K562 (cell line): ENCODE results near the gene ALG6. TPM values are rescaled to one million over a fixed set of nuclear protein-coding genes. Genes with fewer than 3 reads are reported as not detected.
A peak's percentile ranks its signal among the peaks of the same experiment; 100 is the strongest.

Experiments
- CTCF ChIP-seq, 3 experiments: IDR thresholded peaks in 2 of 3; conservative IDR thresholded peaks in 1 of 3; 2 replicates each; pipeline ENCODE4 v1.5.1; 2011 to 2012; ENCODE audit warnings: low read length in 3 of 3, mild to moderate bottlenecking in 3 of 3, control low read depth in 2 of 3, improper control_type of control experiment in 1 of 3, inconsistent platforms in 1 of 3, low read depth in 1 of 3, mixed read lengths in 1 of 3, moderate library complexity in 1 of 3; ENCODE audit not compliant: insufficient read depth in 2 of 3
- HIVEP1 ChIP-seq: fragments of 250-450 bp; sonication (Bioruptor Pico); IDR thresholded peaks from 2 replicates; pipeline ENCODE4 v1.4.0; 2020; ENCODE audit warnings: mild to moderate bottlenecking
- KDM5B ChIP-seq: fragments of 200-600 bp; sonication (generic); IDR thresholded peaks from 2 replicates; pipeline ENCODE4 v1.6.1; 2012; ENCODE audit warnings: low read depth, mild to moderate bottlenecking, moderate library complexity, low read length, control low read depth, inconsistent platforms; ENCODE audit not compliant: insufficient replicate concordance
- MGA ChIP-seq: fragments of 450-650 bp; IDR thresholded peaks from 2 replicates; pipeline ENCODE4 v1.6.1; 2016; ENCODE audit warnings: mild to moderate bottlenecking, moderate library complexity
- PHF21A ChIP-seq: fragments of 450-650 bp; IDR thresholded peaks from 2 replicates; pipeline ENCODE4 v1.6.1; 2017; ENCODE audit warnings: low read depth, borderline replicate concordance
- POLR2AphosphoS2 ChIP-seq: IDR thresholded peaks from 2 replicates; pipeline ENCODE4 v1.6.1; 2012; ENCODE audit warnings: low read length, improper control_type of control experiment
- TRIM24 ChIP-seq, 2 experiments: fragments of 450-650 bp; IDR thresholded peaks; 2 replicates each; pipeline ENCODE4 v1.6.1; 2016
- polyA plus RNA-seq, 8 experiments: library from polyadenylated mRNA; depleted of rRNA in 4 of 8; stranded (reverse) in 5 of 8; unstranded in 3 of 8; fragments of >200 nt; fragmentation: Nextera tagmentation in 2 of 8; fragmentation: Illumina TruSeq in 1 of 8; extraction: Ambion mirVana in 2 of 8; extraction: Trizol in 1 of 8; gene quantifications; 2 replicates each; pipeline versions ENCODE4 v1.2.1 to v1.2.3, GENCODE V29; 2011 to 2014; ENCODE audit warnings: inconsistent platforms in 1 of 8, missing spikeins in 1 of 8
- total RNA-seq, 7 experiments: library from RNA; depleted of rRNA in 6 of 7; stranded (reverse); fragments of >200 nt in 6 of 7; fragmentation: Illumina TruSeq in 2 of 7; extraction: Trizol in 2 of 7; gene quantifications; 2 replicates each; pipeline versions ENCODE4 v1.2.1 to v1.2.3, GENCODE V29; 2011 to 2021; ENCODE audit warnings: low replicate concordance in 1 of 7
- TF ChIP-seq, protein P1 (sequence below): sonication (generic); formaldehyde crosslinking; IDR thresholded peaks from 2 replicates; pipeline ENCODE4 v1.8.0; 2022; ENCODE audit warnings: mild to moderate bottlenecking, missing genetic modification reagents

Gene ALG6
- total and polyA plus RNA-seq, 9 of the 15 experiments (the other 6 are each of a cell fraction or from before 2014, with no cell fraction given): 14.6 to 35.7 (median 23.3) TPM

GRCh38 chr1:63367215-63368103, at the start of gene ALG6 (continued):
- TF ChIP-seq CTCF (IDR thresholded peaks at IDR 0.05 in 2 of 3, conservative IDR thresholded peaks at IDR 0.05 in 1 of 3; ENCODE audit: insufficient read depth in 2 of 3, low read depth in 1 of 3, low read length in 3 of 3): peak in 1 of 3 experiments; percentile 12; a peak in 1 of 6 replicates
- no peak for TF ChIP-seq POLR2AphosphoS2
- TF ChIP-seq TRIM24 (IDR thresholded peaks at IDR 0.05): peak in 1 of 2 experiments; percentile 12; a peak in 1 of 4 replicates
- TF ChIP-seq PHF21A: no peak
- TF ChIP-seq, protein P1, sequence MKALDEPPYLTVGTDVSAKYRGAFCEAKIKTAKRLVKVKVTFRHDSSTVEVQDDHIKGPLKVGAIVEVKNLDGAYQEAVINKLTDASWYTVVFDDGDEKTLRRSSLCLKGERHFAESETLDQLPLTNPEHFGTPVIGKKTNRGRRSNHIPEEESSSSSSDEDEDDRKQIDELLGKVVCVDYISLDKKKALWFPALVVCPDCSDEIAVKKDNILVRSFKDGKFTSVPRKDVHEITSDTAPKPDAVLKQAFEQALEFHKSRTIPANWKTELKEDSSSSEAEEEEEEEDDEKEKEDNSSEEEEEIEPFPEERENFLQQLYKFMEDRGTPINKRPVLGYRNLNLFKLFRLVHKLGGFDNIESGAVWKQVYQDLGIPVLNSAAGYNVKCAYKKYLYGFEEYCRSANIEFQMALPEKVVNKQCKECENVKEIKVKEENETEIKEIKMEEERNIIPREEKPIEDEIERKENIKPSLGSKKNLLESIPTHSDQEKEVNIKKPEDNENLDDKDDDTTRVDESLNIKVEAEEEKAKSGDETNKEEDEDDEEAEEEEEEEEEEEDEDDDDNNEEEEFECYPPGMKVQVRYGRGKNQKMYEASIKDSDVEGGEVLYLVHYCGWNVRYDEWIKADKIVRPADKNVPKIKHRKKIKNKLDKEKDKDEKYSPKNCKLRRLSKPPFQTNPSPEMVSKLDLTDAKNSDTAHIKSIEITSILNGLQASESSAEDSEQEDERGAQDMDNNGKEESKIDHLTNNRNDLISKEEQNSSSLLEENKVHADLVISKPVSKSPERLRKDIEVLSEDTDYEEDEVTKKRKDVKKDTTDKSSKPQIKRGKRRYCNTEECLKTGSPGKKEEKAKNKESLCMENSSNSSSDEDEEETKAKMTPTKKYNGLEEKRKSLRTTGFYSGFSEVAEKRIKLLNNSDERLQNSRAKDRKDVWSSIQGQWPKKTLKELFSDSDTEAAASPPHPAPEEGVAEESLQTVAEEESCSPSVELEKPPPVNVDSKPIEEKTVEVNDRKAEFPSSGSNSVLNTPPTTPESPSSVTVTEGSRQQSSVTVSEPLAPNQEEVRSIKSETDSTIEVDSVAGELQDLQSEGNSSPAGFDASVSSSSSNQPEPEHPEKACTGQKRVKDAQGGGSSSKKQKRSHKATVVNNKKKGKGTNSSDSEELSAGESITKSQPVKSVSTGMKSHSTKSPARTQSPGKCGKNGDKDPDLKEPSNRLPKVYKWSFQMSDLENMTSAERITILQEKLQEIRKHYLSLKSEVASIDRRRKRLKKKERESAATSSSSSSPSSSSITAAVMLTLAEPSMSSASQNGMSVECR: peak; percentile 61; the same call in 1 of the 2 replicates
- peak; percentile 83 for TF ChIP-seq KDM5B
- peak; percentile 94 for TF ChIP-seq MGA
- 0 out of 2 replicates have a peak, but pooled peaks have one; percentile 62 for TF ChIP-seq HIVEP1
